ENCODE measurements around the gene TMEM59L.

The TMEM59L gene

GRCh38 chr19:18659281-18660050 lies 46.8 kb downstream of the TMEM59L start:
- TF ChIP-seq CTCF (IDR thresholded peaks at IDR 0.05; ENCODE audit: low read depth, low read length), result no peak
- no peak overlapping the region for H3K4me3 ChIP-seq (ENCODE audit: low read depth, low read length)
- no peak for DNase-seq (ENCODE audit: low read depth, low spot score)
- in situ Hi-C loops (cut with HindIII; ENCODE audit: low sequenced_read_pairs), result no loop called here

DNA sequence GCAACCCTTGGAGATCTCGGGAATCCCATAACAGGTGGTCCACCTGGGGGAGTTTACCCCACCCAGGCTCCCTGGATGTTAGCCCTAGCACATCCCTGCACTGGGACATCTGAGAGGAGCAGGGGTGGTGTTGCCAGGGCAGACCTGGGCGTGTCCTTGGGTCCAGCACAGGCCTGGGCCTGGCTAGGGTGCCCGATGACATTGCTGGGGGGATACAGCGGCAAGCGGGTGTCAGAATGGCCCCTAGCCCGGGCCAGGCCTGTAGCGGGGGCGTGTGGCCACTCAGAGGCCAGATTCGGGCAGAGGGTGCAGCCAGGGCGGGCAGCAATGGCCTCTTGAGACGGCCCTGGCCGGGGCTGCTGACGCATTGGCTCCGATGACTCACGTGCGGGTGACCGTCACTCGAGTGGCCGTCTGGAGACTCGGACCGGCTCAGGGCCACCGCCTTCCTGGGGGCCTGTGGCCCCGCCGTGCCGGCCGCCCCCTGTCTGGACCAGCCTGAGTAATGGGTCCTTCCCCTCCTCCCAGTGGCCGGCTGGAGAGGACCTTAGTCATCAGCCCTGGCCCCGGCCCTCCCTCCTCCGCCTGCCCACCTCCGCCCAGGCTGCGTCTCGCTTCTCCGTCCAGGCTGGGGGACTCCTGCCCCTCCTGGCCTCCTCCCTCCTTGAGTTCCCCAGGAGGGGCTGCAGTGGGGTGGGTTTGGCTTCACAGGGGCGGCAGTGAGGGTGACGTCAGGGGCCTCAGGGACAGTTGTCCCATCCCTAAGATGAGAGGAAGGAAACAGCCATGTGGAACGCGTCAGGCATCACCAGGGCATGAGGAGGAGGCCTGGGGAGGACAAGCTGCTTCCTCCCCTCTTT lies 47.6 kb downstream of the TMEM59L start:
- no peak overlapping the region for H3K4me3 ChIP-seq (ENCODE audit: low read depth, low read length)
- TF ChIP-seq CTCF (IDR thresholded peaks at IDR 0.05; ENCODE audit: low read depth, low read length), result no peak
- DNase-seq (ENCODE audit: low read depth, low spot score), result peak; percentile 72
- in situ Hi-C loops (cut with HindIII; ENCODE audit: low sequenced_read_pairs), result no loop called here

GRCh38 chr19:18660939-18661670 lies 48.4 kb downstream of the TMEM59L start:
- no peak for TF ChIP-seq CTCF (IDR thresholded peaks at IDR 0.05; ENCODE audit: low read depth, low read length)
- in situ Hi-C loops (cut with HindIII; ENCODE audit: low sequenced_read_pairs), result no loop called here
- DNase-seq (ENCODE audit: low read depth, low spot score), result no peak
- H3K4me3 ChIP-seq (ENCODE audit: low read depth, low read length), result no peak overlapping the region

- no peak for DNase-seq (ENCODE audit: low read depth, low spot score)
- in situ Hi-C loops (cut with HindIII; ENCODE audit: low sequenced_read_pairs), result no loop called here
Observed at GRCh38 chr19:18662972-18663732, 50.5 kb downstream of the TMEM59L start.

DNA sequence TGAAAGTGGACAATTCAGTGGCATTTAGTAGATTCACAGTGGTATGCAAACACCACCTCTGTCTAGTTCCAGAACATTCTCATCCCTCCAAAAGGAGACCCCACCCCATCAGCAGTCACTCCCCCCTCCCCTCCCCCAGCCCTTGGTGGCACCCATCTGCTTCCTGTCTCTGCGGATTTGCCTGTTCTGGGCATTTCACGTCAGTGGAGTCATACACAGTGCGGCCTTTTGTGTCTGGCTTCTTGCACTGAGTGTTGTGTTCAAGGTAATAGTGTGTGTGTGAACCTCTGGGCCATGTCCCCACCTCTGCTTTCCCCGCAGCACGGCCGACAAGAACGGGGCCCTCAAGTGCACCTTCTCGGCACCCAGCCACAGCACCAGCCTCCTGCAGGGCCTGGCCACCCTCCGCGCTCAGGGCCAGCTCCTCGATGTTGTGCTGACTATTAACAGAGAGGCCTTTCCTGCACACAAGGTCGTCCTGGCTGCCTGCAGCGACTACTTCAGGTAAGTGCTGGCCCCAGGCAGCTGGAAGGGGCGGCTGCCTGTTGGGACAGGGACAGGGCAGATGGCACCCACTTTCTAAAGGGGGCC lies 51.4 kb downstream of the TMEM59L start:
- in situ Hi-C loops (cut with HindIII; ENCODE audit: low sequenced_read_pairs), result no loop called here
- no peak for DNase-seq (ENCODE audit: low read depth, low spot score)
- TF ChIP-seq CTCF (IDR thresholded peaks at IDR 0.05; ENCODE audit: low read depth, low read length), result no peak
- no peak overlapping the region for H3K4me3 ChIP-seq (ENCODE audit: low read depth, low read length)

More at GRCh38 chr19:18662972-18663732, 50.5 kb downstream of the TMEM59L start:
- no peak for TF ChIP-seq CTCF (IDR thresholded peaks at IDR 0.05; ENCODE audit: low read depth, low read length)
- no peak overlapping the region for H3K4me3 ChIP-seq (ENCODE audit: low read depth, low read length)
